K562 (cell line): ENCODE measurements around the gene JADE2. TPM values are rescaled to one million over a fixed set of nuclear protein-coding genes. Genes with fewer than 3 reads are reported as not detected.
A peak's percentile ranks its signal among the peaks of the same experiment; 100 is the strongest.

Experiments
- ATAC-seq: fragments of 200-7000 bp; cut with Tn5 transposase; 3 replicates; pipeline ENCODE4 v1.9.1; 2020; ENCODE audit warnings: moderate library complexity
- BruUV-seq: library from RNA; stranded (reverse); fragments of 400-500 nt; replicated peaks from 2 replicates; lab custom pipeline; 2021; lab: Mats Ljungman, UMichigan
- CTCF ChIA-PET: fragments of 300-600 bp; formaldehyde crosslinking; extraction: SDS; loops from one replicate; lab custom pipeline; 2021; ENCODE audit warnings: low intra/inter-chr PET ratio; lab: Yijun Ruan, JAX
- POLR2A ChIA-PET: fragments of 300-600, 350-650 bp; sonication (Branson Sonifier 250); formaldehyde crosslinking; extraction: SDS; loops from one replicate; lab custom pipeline; 2021; ENCODE audit warnings: antibody characterized with exemption, inconsistent platforms; lab: Yijun Ruan, JAX
- DNase-seq, 4 experiments: peaks; one replicate each; pipeline versions ENCODE4 v3.0.0 to v3.0.0-alpha.2; 2011 to 2018; ENCODE audit warnings: low spot score in 3 of 4, mixed read lengths in 3 of 4; ENCODE audit errors: extremely low read depth in 1 of 4
- FAIRE-seq: peaks from 2 replicates; lab custom pipeline; 2011; peaks lifted over from hg19 to GRCh38; lab: Jason Lieb, UNC
- H2AFZ ChIP-seq: 2 replicates; pipeline ENCODE4 v1.6.0; 2011; ENCODE audit warnings: low read depth, low read length, control low read depth, inconsistent platforms
- H3K27ac ChIP-seq: fragments of 200-600 bp; 3 replicates; pipeline ENCODE4 v1.8.0; 2011; ENCODE audit warnings: low read depth, mild to moderate bottlenecking, control low read depth, inconsistent platforms, low read length, moderate library complexity, mixed read lengths; ENCODE audit errors: extremely low read depth
- H3K27me3 ChIP-seq, 2 experiments: fragments of 300-600 bp in 1 of 2; 2 replicates in 1 of 2; 3 replicates in 1 of 2; pipeline versions ENCODE4 v1.6.0 to v1.8.0; 2011; ENCODE audit warnings: inconsistent platforms in 2 of 2, low read length in 2 of 2, mild to moderate bottlenecking in 1 of 2, mixed read lengths in 1 of 2, moderate library complexity in 1 of 2; ENCODE audit not compliant: control insufficient read depth in 2 of 2, insufficient read depth in 2 of 2
- H3K36me3 ChIP-seq: fragments of 300-600 bp; 3 replicates; pipeline ENCODE4 v1.8.0; 2011; ENCODE audit warnings: mild to moderate bottlenecking, low read length, inconsistent platforms; ENCODE audit not compliant: control insufficient read depth, insufficient read depth
- H3K4me1 ChIP-seq, 2 experiments: fragments of 200-600 bp in 1 of 2; replicated peaks in 1 of 2; 2 replicates in 1 of 2; 3 replicates in 1 of 2; pipeline versions ENCODE4 v1.5.1 to v1.8.0; 2011; ENCODE audit warnings: inconsistent platforms in 2 of 2, low read length in 2 of 2, mild to moderate bottlenecking in 1 of 2, mixed read lengths in 1 of 2, moderate library complexity in 1 of 2; ENCODE audit not compliant: control insufficient read depth in 2 of 2, insufficient read depth in 2 of 2
- H3K4me2 ChIP-seq: 2 replicates; pipeline ENCODE4 v1.6.1; 2011; ENCODE audit warnings: low read length, control low read depth, inconsistent platforms, mixed read lengths; ENCODE audit not compliant: insufficient read depth
- H3K4me3 ChIP-seq: fragments of 200-600 bp; sonication (generic), shearing (Covaris generic); 2 replicates; pipeline ENCODE4 v1.5.1; 2016; ENCODE audit warnings: control low read depth, inconsistent platforms
- H3K79me2 ChIP-seq: fragments of 200-600 bp; 3 replicates; pipeline ENCODE4 v1.8.0; 2011; ENCODE audit warnings: low read length, inconsistent platforms; ENCODE audit not compliant: control insufficient read depth, insufficient read depth
- H3K9ac ChIP-seq, 2 experiments: 2 replicates each; pipeline versions ENCODE4 v1.6.0 to v1.6.1; 2011; ENCODE audit warnings: low read depth in 2 of 2, low read length in 2 of 2, control low read depth in 1 of 2, inconsistent platforms in 1 of 2, mild to moderate bottlenecking in 1 of 2, mixed read lengths in 1 of 2; ENCODE audit not compliant: insufficient read depth in 1 of 2
- H3K9me1 ChIP-seq: one replicate; pipeline ENCODE4 v1.6.0; 2011; ENCODE audit warnings: inconsistent platforms, mild to moderate bottlenecking, low read length, moderate library complexity; ENCODE audit not compliant: control insufficient read depth, insufficient read depth
- H3K9me3 ChIP-seq: replicated peaks from 2 replicates; pipeline ENCODE4 v1.5.1; 2011; ENCODE audit warnings: low read depth, low read length, inconsistent platforms; ENCODE audit not compliant: control insufficient read depth, insufficient read depth
- H4K20me1 ChIP-seq: replicated peaks from 2 replicates; pipeline ENCODE4 v1.6.1; 2011; ENCODE audit warnings: low read length, inconsistent platforms, mixed read lengths; ENCODE audit not compliant: control insufficient read depth, insufficient read depth
- CEBPB ChIP-seq: fragments of 450-650 bp; IDR thresholded peaks from 2 replicates; pipeline ENCODE4 v1.6.1; 2016; ENCODE audit warnings: missing genetic modification characterization, missing compliant biosample characterization
- GATAD2B ChIP-seq: fragments of 450-650 bp; IDR thresholded peaks from 2 replicates; pipeline ENCODE4 v1.6.1; 2017; ENCODE audit warnings: mild to moderate bottlenecking, borderline replicate concordance
- HNRNPL ChIP-seq: fragments of 200-400 bp; formaldehyde crosslinking; IDR thresholded peaks from 2 replicates; pipeline ENCODE4 v1.6.1; 2017; ENCODE audit warnings: low read depth, mild to moderate bottlenecking, low read length
- ILF3 ChIP-seq: fragments of 450-650 bp; IDR thresholded peaks from 2 replicates; pipeline ENCODE4 v1.6.1; 2018; ENCODE audit warnings: antibody characterized with exemption, mild to moderate bottlenecking, moderate library complexity, borderline replicate concordance
- MCM2 ChIP-seq: fragments of 450-650 bp; IDR thresholded peaks from 2 replicates; pipeline ENCODE4 v1.6.1; 2017; ENCODE audit warnings: low read depth, mild to moderate bottlenecking
- POLR2AphosphoS2 ChIP-seq: IDR thresholded peaks from 2 replicates; pipeline ENCODE4 v1.6.1; 2012; ENCODE audit warnings: low read length, improper control_type of control experiment
- RBM25 ChIP-seq: fragments of 200-400 bp; formaldehyde crosslinking; IDR thresholded peaks from 2 replicates; pipeline ENCODE4 v1.6.1; 2018; ENCODE audit warnings: low read length, low read depth, moderate library complexity; ENCODE audit not compliant: severe bottlenecking
- RHOXF2B ChIP-seq: fragments of 250-450 bp; sonication (Bioruptor Pico); conservative IDR thresholded peaks from 2 replicates; pipeline ENCODE4 v1.5.1; 2021
- SAFB2 ChIP-seq: fragments of 200-400 bp; formaldehyde crosslinking; IDR thresholded peaks from 2 replicates; pipeline ENCODE4 v1.6.1; 2018; ENCODE audit warnings: borderline replicate concordance, low read length, low read depth, moderate library complexity; ENCODE audit not compliant: severe bottlenecking
- SP2 ChIP-seq: IDR thresholded peaks from 2 replicates; pipeline ENCODE4 v1.6.1; 2011; ENCODE audit warnings: mild to moderate bottlenecking, low read depth, low read length, moderate library complexity; ENCODE audit not compliant: poor library complexity, severe bottlenecking; ENCODE audit errors: extremely low read depth
- TRIM28 ChIP-seq: fragments of 450-650 bp; IDR thresholded peaks from 2 replicates; pipeline ENCODE4 v1.6.1; 2017
- TSC22D4 ChIP-seq: fragments of 450-650 bp; IDR thresholded peaks from 2 replicates; pipeline ENCODE4 v1.6.1; 2016; ENCODE audit warnings: missing genetic modification characterization, missing biosample characterization, control low read depth
- ZFP1 ChIP-seq: fragments of 450-650 bp; formaldehyde crosslinking; IDR thresholded peaks from 2 replicates; pipeline ENCODE4 v1.4.0; 2020; ENCODE audit warnings: mild to moderate bottlenecking, mixed read lengths
- ZNF764 ChIP-seq: fragments of 250-450 bp; sonication (Bioruptor Pico); IDR thresholded peaks from 2 replicates; pipeline ENCODE4 v1.4.0; 2020; ENCODE audit warnings: low read depth, mild to moderate bottlenecking, moderate library complexity
- WGBS: fragments of 100-300 bp; shearing (Covaris generic); methylation state at CpG from one replicate; pipeline ENCODE4 v1.1.6; 2016; ENCODE audit warnings: low coverage, mixed read lengths; ENCODE audit not compliant: insufficient coverage; ENCODE audit errors: missing lambda C conversion rate; 5-methylcytosine and 5-hydroxymethylcytosine counted together
- in situ Hi-C: fragments of 300-500 bp; cut with MboI; formaldehyde crosslinking; loops from 4 replicates; pipeline ENCODE4 v1.15.0; 2018; ENCODE audit warnings: inconsistent platforms, mixed read lengths
- intact Hi-C: fragments of 100-400 bp; cut with micrococcal nuclease; formaldehyde crosslinking; loops from 2 replicates; pipeline ENCODE4 v1.14.2; 2022
- polyA plus RNA-seq, 8 experiments: library from polyadenylated mRNA; depleted of rRNA in 4 of 8; stranded (reverse) in 5 of 8; unstranded in 3 of 8; fragments of >200 nt; fragmentation: Nextera tagmentation in 2 of 8; fragmentation: Illumina TruSeq in 1 of 8; extraction: Ambion mirVana in 2 of 8; extraction: Trizol in 1 of 8; gene quantifications; 2 replicates each; pipeline versions ENCODE4 v1.2.1 to v1.2.3, GENCODE V29; 2011 to 2014; ENCODE audit warnings: inconsistent platforms in 1 of 8, missing spikeins in 1 of 8
- total RNA-seq, 7 experiments: library from RNA; depleted of rRNA in 6 of 7; stranded (reverse); fragments of >200 nt in 6 of 7; fragmentation: Illumina TruSeq in 2 of 7; extraction: Trizol in 2 of 7; gene quantifications; 2 replicates each; pipeline versions ENCODE4 v1.2.1 to v1.2.3, GENCODE V29; 2011 to 2021; ENCODE audit warnings: low replicate concordance in 1 of 7
- TF ChIP-seq, protein P1 (sequence below): sonication (generic); IDR thresholded peaks from 2 replicates; pipeline ENCODE4 v1.6.1; 2016
- TF ChIP-seq, protein P2 (sequence below): fragments of 450-650 bp; IDR thresholded peaks from 2 replicates; pipeline ENCODE4 v1.6.1; 2017; ENCODE audit warnings: antibody characterized with exemption
- TF ChIP-seq, protein P3 (sequence below): fragments of 250-450 bp; sonication (Bioruptor Pico); IDR thresholded peaks from 2 replicates; pipeline ENCODE4 v1.4.0; 2020; ENCODE audit warnings: mild to moderate bottlenecking, moderate library complexity
- TF ChIP-seq, protein P4 (sequence below): IDR thresholded peaks from 2 replicates; pipeline ENCODE4 v1.6.1; 2014; ENCODE audit warnings: antibody characterized with exemption

Gene JADE2
- total and polyA plus RNA-seq, 9 of the 15 experiments (the other 6 are each of a cell fraction or from before 2014, with no cell fraction given): 0.50 to 23.3 (median 9.1) TPM

DNA sequence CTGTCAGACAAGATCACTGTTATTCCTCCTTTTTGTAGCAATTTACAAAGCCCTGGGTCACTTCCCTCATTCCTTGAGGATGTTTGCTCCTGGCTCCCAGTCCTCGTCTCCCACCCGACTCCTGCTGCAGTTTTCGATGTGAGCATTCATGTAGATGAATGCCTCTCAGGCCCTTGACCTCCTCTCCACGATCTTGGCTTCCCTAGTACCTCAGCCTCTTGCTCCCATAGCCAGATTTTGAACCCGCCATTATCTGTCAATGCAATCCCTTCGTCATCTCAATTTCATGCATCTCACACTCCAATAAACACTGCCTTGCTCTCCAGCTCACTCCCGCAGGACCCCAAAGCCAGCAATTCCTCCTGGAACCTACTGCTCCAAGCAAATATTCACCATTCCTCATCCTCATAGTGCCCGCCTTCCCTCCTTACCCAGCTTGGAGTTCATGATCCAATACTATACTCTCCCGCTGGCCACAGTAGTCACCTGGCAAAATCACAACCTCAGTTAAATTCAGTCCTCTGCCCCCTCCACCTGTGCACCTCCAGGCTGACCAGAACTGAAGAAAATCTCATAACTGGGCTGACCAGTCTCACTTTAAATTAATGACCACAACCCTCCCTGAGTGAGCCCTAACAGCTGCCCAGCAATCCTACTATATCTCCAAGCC, 35.1 kb upstream of the JADE2 start:
- FAIRE-seq (no peak), ATAC-seq (no peak), DNase-seq (peak in 1 of 4 experiments; percentile 3)
- no peaks in the 10 kb centered on the region for H3K79me2 ChIP-seq
- no peaks in the 10 kb centered on the region for H3K36me3 ChIP-seq
- intact Hi-C loops (no loop called here), in situ Hi-C loops (no loop called here)
- no peaks in the 10 kb centered on the region for H3K27me3 ChIP-seq
- H3K27ac ChIP-seq: no peak overlapping the region
- H3K9ac ChIP-seq: no peak overlapping the region; a peak in 1 of 4 replicates
- no peaks in the 10 kb centered on the region for H4K20me1 ChIP-seq
- no TSS peak for BruUV-seq
- H2AFZ ChIP-seq: no peak overlapping the region
- no peaks in the 10 kb centered on the region for H3K9me1 ChIP-seq
- no peak overlapping the region for H3K4me3 ChIP-seq
- H3K4me2 ChIP-seq: no peak overlapping the region
- WGBS: 55% methylated on average over 9 of the region's 9 CpGs
- peaks cover 0 to 14% of the 10 kb centered on the region in 2 experiments; a peak in 1 of 5 replicates for H3K4me1 ChIP-seq
- POLR2A ChIA-PET: interaction anchor here (1.0 to 1.9 kb wide), 2 partner anchors 11 to 25 kb away, joined by 3 to 5 read pairs; no protein-coding TSS in a partner anchor
- H3K9me3 ChIP-seq: no peaks in the 10 kb centered on the region
- CTCF ChIA-PET: no interaction called here
- no peak for TF ChIP-seq TSC22D4 (tag)
- no peak for TF ChIP-seq ILF3
- TF ChIP-seq ZFP1 (CRISPR knock-in tag): no peak
- no peak for TF ChIP-seq SAFB2
- TF ChIP-seq ZNF764: no peak
- TF ChIP-seq GATAD2B: no peak
- TF ChIP-seq, protein P1, sequence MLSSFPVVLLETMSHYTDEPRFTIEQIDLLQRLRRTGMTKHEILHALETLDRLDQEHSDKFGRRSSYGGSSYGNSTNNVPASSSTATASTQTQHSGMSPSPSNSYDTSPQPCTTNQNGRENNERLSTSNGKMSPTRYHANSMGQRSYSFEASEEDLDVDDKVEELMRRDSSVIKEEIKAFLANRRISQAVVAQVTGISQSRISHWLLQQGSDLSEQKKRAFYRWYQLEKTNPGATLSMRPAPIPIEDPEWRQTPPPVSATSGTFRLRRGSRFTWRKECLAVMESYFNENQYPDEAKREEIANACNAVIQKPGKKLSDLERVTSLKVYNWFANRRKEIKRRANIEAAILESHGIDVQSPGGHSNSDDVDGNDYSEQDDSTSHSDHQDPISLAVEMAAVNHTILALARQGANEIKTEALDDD: no peak
- TF ChIP-seq RBM25: no peak
- TF ChIP-seq, protein P2, sequence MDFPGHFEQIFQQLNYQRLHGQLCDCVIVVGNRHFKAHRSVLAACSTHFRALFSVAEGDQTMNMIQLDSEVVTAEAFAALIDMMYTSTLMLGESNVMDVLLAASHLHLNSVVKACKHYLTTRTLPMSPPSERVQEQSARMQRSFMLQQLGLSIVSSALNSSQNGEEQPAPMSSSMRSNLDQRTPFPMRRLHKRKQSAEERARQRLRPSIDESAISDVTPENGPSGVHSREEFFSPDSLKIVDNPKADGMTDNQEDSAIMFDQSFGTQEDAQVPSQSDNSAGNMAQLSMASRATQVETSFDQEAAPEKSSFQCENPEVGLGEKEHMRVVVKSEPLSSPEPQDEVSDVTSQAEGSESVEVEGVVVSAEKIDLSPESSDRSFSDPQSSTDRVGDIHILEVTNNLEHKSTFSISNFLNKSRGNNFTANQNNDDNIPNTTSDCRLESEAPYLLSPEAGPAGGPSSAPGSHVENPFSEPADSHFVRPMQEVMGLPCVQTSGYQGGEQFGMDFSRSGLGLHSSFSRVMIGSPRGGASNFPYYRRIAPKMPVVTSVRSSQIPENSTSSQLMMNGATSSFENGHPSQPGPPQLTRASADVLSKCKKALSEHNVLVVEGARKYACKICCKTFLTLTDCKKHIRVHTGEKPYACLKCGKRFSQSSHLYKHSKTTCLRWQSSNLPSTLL: no peak
- no peak for TF ChIP-seq RHOXF2B (CRISPR knock-in tag)
- TF ChIP-seq, protein P3, sequence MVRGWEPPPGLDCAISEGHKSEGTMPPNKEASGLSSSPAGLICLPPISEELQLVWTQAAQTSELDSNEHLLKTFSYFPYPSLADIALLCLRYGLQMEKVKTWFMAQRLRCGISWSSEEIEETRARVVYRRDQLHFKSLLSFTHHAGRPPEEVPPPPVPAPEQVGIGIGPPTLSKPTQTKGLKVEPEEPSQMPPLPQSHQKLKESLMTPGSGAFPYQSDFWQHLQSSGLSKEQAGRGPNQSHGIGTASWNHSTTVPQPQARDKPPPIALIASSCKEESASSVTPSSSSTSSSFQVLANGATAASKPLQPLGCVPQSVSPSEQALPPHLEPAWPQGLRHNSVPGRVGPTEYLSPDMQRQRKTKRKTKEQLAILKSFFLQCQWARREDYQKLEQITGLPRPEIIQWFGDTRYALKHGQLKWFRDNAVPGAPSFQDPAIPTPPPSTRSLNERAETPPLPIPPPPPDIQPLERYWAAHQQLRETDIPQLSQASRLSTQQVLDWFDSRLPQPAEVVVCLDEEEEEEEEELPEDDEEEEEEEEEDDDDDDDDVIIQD (CRISPR knock-in tag): no peak
- TF ChIP-seq POLR2AphosphoS2: no peak
- TF ChIP-seq TRIM28: no peak
- no peak for TF ChIP-seq CEBPB
- no peak for TF ChIP-seq MCM2
- TF ChIP-seq, protein P4, sequence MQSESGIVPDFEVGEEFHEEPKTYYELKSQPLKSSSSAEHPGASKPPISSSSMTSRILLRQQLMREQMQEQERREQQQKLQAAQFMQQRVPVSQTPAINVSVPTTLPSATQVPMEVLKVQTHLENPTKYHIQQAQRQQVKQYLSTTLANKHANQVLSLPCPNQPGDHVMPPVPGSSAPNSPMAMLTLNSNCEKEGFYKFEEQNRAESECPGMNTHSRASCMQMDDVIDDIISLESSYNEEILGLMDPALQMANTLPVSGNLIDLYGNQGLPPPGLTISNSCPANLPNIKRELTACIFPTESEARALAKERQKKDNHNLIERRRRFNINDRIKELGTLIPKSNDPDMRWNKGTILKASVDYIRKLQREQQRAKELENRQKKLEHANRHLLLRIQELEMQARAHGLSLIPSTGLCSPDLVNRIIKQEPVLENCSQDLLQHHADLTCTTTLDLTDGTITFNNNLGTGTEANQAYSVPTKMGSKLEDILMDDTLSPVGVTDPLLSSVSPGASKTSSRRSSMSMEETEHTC: no peak
- no peak for TF ChIP-seq HNRNPL
- no peak for TF ChIP-seq SP2
